Measurements from ENCODE around the gene SEPHS2. TPM values are rescaled to one million over a fixed set of nuclear protein-coding genes. Genes with fewer than 3 reads are reported as not detected.

SEPHS2 gene, protein sequence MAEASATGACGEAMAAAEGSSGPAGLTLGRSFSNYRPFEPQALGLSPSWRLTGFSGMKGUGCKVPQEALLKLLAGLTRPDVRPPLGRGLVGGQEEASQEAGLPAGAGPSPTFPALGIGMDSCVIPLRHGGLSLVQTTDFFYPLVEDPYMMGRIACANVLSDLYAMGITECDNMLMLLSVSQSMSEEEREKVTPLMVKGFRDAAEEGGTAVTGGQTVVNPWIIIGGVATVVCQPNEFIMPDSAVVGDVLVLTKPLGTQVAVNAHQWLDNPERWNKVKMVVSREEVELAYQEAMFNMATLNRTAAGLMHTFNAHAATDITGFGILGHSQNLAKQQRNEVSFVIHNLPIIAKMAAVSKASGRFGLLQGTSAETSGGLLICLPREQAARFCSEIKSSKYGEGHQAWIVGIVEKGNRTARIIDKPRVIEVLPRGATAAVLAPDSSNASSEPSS
- 17.4 and 32.9 TPM in 2 replicates for total RNA-seq

DNA sequence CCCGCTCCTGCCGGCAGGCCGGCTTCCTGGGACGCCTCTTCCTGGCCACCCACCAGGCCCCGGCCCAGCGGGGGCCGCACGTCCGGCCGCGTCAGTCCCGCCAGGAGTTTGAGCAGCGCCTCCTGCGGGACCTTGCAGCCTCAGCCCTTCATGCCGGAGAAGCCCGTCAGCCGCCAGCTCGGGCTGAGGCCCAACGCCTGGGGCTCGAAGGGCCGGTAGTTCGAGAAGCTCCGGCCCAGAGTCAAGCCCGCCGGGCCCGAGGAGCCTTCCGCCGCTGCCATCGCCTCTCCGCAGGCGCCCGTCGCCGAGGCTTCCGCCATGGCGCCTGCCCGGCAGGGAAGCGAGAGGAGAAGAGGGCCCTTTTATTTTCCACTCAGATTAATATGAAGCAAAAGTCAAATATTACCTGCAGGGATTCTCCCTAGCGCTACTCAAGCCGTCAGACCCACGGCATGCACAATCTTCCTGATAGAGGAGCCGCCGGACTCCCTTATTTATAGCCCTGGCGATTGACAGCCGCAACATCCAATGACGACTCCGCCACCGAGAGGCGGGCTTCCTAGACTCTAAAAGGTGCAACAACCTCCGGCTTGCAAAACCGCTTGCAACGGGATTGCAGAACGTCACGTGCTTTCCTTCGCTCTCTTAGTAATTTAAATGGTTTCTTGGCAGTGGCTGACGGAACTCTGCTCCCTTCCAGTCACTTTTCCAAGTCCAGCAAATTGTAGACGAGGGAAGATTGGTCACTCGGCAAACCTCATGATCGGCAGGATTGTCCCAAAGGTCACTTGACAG, at the start of gene SEPHS2:
SEPHS2 (minus strand) TSS at position 467 of the 795 bp plus-strand sequence; CDS start at position 320, 147 bp downstream.
- DNase-seq (ENCODE audit: low read depth) = peak; percentile 93
- FAIRE-seq = no peak

DNA sequence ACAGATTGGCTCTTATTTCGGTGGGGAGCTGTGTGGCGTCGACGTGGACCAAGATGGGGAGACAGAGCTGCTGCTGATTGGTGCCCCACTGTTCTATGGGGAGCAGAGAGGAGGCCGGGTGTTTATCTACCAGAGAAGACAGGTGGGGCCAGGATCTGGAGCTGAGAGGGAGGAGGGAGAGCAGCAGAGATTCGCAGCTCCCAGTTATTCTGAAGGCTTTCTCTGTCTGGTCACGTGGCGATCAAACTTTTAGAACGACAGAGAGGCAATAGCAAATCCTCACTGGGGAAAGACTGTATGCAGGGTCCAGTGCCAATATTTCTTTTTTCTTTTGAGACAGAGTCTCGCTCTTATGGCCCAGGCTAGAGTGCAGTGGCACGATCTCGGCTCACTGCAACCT, 49.0 kb upstream of the SEPHS2 start:
- no peak for DNase-seq (ENCODE audit: low read depth)
- TF ChIP-seq, protein P1, sequence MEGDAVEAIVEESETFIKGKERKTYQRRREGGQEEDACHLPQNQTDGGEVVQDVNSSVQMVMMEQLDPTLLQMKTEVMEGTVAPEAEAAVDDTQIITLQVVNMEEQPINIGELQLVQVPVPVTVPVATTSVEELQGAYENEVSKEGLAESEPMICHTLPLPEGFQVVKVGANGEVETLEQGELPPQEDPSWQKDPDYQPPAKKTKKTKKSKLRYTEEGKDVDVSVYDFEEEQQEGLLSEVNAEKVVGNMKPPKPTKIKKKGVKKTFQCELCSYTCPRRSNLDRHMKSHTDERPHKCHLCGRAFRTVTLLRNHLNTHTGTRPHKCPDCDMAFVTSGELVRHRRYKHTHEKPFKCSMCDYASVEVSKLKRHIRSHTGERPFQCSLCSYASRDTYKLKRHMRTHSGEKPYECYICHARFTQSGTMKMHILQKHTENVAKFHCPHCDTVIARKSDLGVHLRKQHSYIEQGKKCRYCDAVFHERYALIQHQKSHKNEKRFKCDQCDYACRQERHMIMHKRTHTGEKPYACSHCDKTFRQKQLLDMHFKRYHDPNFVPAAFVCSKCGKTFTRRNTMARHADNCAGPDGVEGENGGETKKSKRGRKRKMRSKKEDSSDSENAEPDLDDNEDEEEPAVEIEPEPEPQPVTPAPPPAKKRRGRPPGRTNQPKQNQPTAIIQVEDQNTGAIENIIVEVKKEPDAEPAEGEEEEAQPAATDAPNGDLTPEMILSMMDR (IDR thresholded peaks at IDR 0.05; ENCODE audit: insufficient read depth, low read length, severe bottlenecking) = no peak
- Histone ChIP-seq H3K4me3 (ENCODE audit: low read depth, low read length) (no peak overlapping the region), H3K36me3 (ENCODE audit: control insufficient read depth, insufficient read depth, low read length) (no peaks in the 10 kb centered on the region), H3K27me3 (ENCODE audit: control insufficient read depth, insufficient read depth, low read length) (no peaks in the 10 kb centered on the region)
- FAIRE-seq = no peak

More for the DNA sequence above, at the start of gene SEPHS2:
- TF ChIP-seq, protein P1 (IDR thresholded peaks at IDR 0.05; ENCODE audit: insufficient read depth, low read length, severe bottlenecking) = peak; percentile 48
- Histone ChIP-seq H3K27me3 (ENCODE audit: control insufficient read depth, insufficient read depth, low read length) (no peaks in the 10 kb centered on the region), H3K36me3 (ENCODE audit: control insufficient read depth, insufficient read depth, low read length) (peaks cover 2% of the 10 kb centered on the region), H3K4me3 (ENCODE audit: low read depth, low read length) (peak within 1 kb of the TSS; percentile 61)

DNA sequence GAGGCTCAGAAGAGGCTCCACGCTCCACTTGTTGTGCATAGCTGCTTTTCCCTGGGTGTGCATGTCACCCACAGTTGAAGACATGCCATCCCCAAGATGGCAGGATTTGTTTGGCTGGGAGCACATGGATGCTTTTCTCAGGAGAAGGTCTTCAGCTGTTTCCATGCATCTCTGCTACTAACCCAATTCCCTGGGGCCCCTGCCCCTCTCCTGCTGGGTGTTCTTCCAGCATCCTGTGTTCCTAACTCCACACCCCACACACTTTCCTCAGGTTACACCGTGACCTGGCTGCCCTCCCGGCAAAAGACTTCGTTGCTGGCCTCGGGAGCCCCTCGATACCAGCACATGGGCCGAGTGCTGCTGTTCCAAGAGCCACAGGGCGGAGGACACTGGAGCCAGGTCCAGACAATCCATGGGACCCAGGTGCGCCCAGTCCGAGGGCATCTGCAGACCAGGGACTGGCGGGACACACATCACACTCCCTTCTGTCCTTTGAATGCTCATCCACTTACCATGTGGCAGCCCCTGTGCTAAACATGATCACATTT, 48.3 kb upstream of the SEPHS2 start:
- Histone ChIP-seq H3K36me3 (ENCODE audit: control insufficient read depth, insufficient read depth, low read length) (no peaks in the 10 kb centered on the region), H3K4me3 (ENCODE audit: low read depth, low read length) (no peak overlapping the region), H3K27me3 (ENCODE audit: control insufficient read depth, insufficient read depth, low read length) (no peaks in the 10 kb centered on the region)
- FAIRE-seq (no peak), DNase-seq (ENCODE audit: low read depth) (no peak)
- TF ChIP-seq, protein P1 (IDR thresholded peaks at IDR 0.05; ENCODE audit: insufficient read depth, low read length, severe bottlenecking) = no peak

DNA sequence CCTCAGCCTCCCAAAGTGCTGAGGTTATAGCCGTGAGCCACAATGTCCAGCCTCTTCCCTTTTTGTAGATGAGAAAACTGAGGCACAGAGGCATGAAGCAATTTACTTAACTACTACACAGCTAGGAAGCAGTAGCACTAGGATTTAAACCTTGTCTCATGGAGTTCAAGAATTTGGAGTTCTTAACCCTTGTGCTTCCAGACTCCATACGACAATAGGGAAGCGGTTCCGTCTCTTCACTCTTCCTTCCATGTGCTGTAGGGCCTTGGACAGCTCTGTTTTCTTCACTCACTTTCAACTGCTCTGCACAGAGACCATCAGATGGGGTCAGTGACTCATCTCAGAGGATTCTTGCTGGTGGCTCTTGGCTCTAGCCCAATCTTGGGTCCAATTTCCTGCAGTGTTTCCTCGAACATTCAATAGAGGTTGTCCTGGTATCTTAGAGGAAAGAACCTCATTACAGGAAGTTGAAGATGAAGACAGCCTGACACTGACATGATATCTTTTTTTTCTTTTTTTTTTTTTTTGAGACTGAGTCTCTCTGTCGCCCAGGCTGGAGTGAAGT, 46.2 kb upstream of the SEPHS2 start:
- Histone ChIP-seq H3K36me3 (ENCODE audit: control insufficient read depth, insufficient read depth, low read length) (no peaks in the 10 kb centered on the region), H3K27me3 (ENCODE audit: control insufficient read depth, insufficient read depth, low read length) (no peaks in the 10 kb centered on the region), H3K4me3 (ENCODE audit: low read depth, low read length) (no peak overlapping the region)
- peak; percentile 61 for DNase-seq (ENCODE audit: low read depth)
- FAIRE-seq = no peak
- TF ChIP-seq, protein P1 (IDR thresholded peaks at IDR 0.05; ENCODE audit: insufficient read depth, low read length, severe bottlenecking) = no peak

DNA sequence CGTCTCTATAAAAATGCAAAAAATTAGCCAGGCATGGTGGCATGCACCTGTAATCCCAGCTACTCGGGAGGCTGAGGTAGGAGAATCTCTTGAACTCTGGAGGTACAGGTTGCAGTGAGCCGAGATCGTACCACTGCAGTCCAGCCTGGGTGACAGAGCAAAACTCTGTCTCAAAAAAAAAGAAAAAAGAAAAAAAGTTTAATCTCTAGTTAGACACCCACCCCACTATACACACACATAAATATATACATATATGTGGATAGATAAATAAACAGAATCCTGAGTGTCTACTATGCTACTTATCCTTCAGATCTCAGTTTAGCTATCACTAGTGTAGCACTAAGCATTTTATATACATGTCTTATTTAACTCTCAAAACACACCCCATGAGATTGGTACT, 45.6 kb upstream of the SEPHS2 start:
- Histone ChIP-seq H3K36me3 (ENCODE audit: control insufficient read depth, insufficient read depth, low read length) (no peaks in the 10 kb centered on the region), H3K27me3 (ENCODE audit: control insufficient read depth, insufficient read depth, low read length) (no peaks in the 10 kb centered on the region), H3K4me3 (ENCODE audit: low read depth, low read length) (no peak overlapping the region)
- no peak for DNase-seq (ENCODE audit: low read depth)
- TF ChIP-seq, protein P1 (IDR thresholded peaks at IDR 0.05; ENCODE audit: insufficient read depth, low read length, severe bottlenecking) = no peak
- FAIRE-seq = no peak

Measured in bronchial epithelial cell (primary cell).